Measurements from ENCODE around the gene NTM. TPM values are rescaled to one million over a fixed set of nuclear protein-coding genes. Genes with fewer than 3 reads are reported as not detected.

NTM gene
- total RNA-seq, 2 donors from 2014 or later, result 0.26 to 3.6 TPM

DNA sequence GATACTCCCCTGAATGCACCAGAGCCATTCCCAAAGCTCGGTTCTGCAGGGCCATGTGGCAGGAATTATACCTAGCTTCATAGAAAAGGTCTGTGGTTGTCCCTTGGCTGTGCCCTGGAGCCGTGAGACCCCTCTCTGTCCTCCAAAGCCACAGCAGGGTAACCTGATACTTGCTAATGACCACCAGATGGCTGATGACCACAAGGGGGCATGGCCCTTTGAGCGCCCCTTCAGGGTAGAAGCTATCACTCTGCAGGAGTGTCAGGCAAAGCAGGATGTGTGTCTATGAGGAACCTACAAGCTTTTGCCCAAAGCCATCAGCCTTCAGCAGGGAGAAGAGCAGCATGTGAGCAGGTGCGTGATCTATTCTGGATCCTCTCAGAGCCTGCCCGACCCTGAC lies 95.3 kb downstream of the NTM start:
- no peaks in the 10 kb centered on the region for H3K36me3 ChIP-seq (replicated peaks in 1 of 2; ENCODE audit: insufficient read depth in 1 of 2, low read depth in 2 of 2)
- ATAC-seq, result no peak
- no peaks in the 10 kb centered on the region for H3K4me1 ChIP-seq
- no peak overlapping the region for H3K4me3 ChIP-seq
- DNase-seq, result no peak
- 44 to 66% methylated on average over 5 of the region's 5 CpGs for WGBS, 2 donors
- intact Hi-C loops (cut with DNase I), result no loop called here
- no peak overlapping the region for H3K27ac ChIP-seq
- TF ChIP-seq, protein P1, sequence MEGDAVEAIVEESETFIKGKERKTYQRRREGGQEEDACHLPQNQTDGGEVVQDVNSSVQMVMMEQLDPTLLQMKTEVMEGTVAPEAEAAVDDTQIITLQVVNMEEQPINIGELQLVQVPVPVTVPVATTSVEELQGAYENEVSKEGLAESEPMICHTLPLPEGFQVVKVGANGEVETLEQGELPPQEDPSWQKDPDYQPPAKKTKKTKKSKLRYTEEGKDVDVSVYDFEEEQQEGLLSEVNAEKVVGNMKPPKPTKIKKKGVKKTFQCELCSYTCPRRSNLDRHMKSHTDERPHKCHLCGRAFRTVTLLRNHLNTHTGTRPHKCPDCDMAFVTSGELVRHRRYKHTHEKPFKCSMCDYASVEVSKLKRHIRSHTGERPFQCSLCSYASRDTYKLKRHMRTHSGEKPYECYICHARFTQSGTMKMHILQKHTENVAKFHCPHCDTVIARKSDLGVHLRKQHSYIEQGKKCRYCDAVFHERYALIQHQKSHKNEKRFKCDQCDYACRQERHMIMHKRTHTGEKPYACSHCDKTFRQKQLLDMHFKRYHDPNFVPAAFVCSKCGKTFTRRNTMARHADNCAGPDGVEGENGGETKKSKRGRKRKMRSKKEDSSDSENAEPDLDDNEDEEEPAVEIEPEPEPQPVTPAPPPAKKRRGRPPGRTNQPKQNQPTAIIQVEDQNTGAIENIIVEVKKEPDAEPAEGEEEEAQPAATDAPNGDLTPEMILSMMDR (IDR thresholded peaks at IDR 0.05), result no peak
- no peak for TF ChIP-seq POLR2A (IDR thresholded peaks at IDR 0.05)
- H3K9me3 ChIP-seq, result no peaks in the 10 kb centered on the region
- peaks cover 0 to 6% of the 10 kb centered on the region in 2 donors for H3K27me3 ChIP-seq

DNA sequence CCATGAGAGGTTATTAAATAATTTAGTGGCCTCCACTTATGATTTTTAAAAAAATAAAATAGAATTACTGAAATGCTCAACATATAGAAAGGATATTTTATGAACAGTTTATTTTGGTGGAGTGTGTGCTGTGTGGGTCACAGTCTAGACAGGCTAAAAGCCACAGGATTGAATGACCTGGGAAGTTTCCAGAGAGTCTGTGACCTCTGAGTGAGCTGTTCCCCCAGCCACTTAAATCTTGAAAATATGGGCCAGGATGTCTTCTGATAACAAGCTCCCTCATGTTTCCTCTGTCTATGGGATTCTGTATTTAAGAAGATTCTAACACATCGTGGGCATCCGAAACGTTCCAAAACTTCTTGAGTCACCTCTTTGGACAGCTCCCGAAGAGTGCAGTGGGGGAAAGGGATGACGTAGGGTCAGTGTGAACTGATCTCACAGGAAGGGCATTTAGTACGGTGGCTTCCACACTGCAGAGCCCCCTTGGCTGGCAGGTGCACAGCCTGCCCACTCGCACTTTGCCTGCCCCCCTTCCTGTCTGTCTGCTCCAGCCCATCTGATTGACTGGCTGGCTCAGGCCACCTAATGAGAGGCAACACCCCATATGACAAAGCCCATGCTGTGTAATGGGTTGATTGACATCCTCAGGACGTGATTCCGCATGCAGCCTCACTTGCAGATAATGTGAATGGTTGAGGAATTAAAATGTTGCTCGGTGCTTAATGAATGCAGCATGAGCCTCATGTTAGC lies 97.4 kb downstream of the NTM start:
- Histone ChIP-seq H3K27me3 (peaks cover 0 to 14% of the 10 kb centered on the region in 2 donors), H3K36me3 (replicated peaks in 1 of 2; ENCODE audit: insufficient read depth in 1 of 2, low read depth in 2 of 2) (no peaks in the 10 kb centered on the region), H3K9me3 (no peaks in the 10 kb centered on the region), H3K27ac (no peak overlapping the region), H3K4me1 (no peaks in the 10 kb centered on the region), H3K4me3 (no peak overlapping the region)
- no peak for DNase-seq
- WGBS, 2 donors, result 37 to 46% methylated on average over 10 of the region's 10 CpGs
- TF ChIP-seq, protein P1 (IDR thresholded peaks at IDR 0.05), result no peak
- TF ChIP-seq POLR2A (IDR thresholded peaks at IDR 0.05), result no peak
- no peak for ATAC-seq
- intact Hi-C loops (cut with DNase I), result no loop called here

DNA sequence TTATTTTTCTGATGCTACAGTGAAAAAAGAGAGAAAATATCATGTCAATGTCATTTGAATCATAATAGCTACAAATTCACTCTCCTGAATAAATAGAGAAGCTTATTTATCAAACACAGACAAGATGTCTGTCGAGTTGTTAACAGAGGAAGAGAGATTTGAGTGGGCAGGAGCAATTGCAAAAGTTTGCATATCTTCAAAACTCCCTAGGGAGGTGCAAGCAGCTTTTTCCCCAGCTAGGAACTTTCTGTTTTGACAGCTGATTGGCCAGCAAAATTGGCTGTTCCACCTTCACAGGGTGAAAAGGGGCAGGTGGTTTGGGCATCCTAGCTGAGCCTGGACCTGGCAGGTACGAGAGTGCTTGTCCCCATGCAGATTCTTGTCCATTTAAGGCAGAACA lies 98.2 kb downstream of the NTM start:
- Histone ChIP-seq H3K27ac (no peak overlapping the region), H3K27me3 (peaks cover 0 to 14% of the 10 kb centered on the region in 2 donors), H3K36me3 (replicated peaks in 1 of 2; ENCODE audit: insufficient read depth in 1 of 2, low read depth in 2 of 2) (no peaks in the 10 kb centered on the region), H3K4me1 (no peaks in the 10 kb centered on the region), H3K9me3 (no peaks in the 10 kb centered on the region), H3K4me3 (no peak overlapping the region)
- ATAC-seq (no peak), DNase-seq (no peak)
- WGBS, 2 donors, result 19 to 23% methylated on average over 2 of the region's 2 CpGs
- intact Hi-C loops (cut with DNase I), result no loop called here
- TF ChIP-seq POLR2A (IDR thresholded peaks at IDR 0.05), result no peak
- TF ChIP-seq, protein P1 (IDR thresholded peaks at IDR 0.05), result no peak

DNA sequence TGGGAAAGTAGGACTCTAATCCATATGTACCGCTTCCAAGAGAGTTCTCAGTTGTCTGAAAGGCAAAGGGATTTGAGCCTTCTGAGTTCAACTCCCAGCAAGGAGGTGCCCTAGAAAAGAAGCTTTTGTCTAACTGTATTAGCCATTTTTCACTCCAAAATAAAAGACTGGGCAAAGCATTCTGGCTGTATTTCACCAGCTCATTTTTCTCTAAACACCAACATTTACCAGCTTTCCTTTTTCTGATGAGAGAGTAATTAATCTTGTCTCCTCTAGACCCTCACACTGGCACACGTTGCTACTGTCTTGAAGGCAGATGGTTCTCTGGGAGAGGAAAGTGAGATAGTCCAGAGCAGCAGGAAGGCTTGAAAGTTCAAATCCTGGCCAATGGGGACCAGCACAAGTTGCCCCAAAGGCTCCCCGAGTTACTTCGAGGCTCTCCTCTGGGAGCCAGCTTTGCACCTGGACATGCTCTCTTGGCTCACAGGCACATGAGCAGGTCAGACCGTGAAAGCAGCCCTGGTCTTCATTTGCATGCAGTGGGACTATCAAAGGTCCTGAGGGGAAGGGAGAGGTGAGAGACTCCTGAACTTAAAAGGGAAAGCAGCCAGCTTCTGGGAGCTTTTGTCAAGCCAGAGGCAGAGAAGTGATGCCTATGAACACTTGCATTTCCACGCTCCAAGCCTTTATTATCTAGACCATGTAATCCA lies 100.0 kb downstream of the NTM start:
- no peak for DNase-seq
- TF ChIP-seq, protein P1 (IDR thresholded peaks at IDR 0.05), result no peak
- TF ChIP-seq POLR2A (IDR thresholded peaks at IDR 0.05), result no peak
- no peak for ATAC-seq
- Histone ChIP-seq H3K27me3 (peaks cover 0 to 14% of the 10 kb centered on the region in 2 donors), H3K27ac (no peak overlapping the region), H3K9me3 (no peaks in the 10 kb centered on the region), H3K4me3 (no peak overlapping the region), H3K4me1 (no peaks in the 10 kb centered on the region), H3K36me3 (replicated peaks in 1 of 2; ENCODE audit: insufficient read depth in 1 of 2, low read depth in 2 of 2) (no peaks in the 10 kb centered on the region)
- WGBS, 2 donors, result 34 to 50% methylated on average over 6 of the region's 6 CpGs
- intact Hi-C loops (cut with DNase I), result no loop called here
